Loucy (cell line): ENCODE results near the gene RAMACL.
"Not testable (repeated sequence)": the region's sequence is repeated elsewhere in the genome, so short reads cannot be mapped to it uniquely, and the experiment has no call there.

Source experiments
- H2AFZ ChIP-seq: fragments of 200-600 bp; sonication (generic); 2 replicates; pipeline ENCODE4 v1.6.0; 2016; ENCODE audit warnings: antibody characterized with exemption, mild to moderate bottlenecking, low read length, moderate library complexity
- H3F3A ChIP-seq: fragments of 200-600 bp; 2 replicates; pipeline ENCODE4 v1.6.0; 2016; ENCODE audit warnings: antibody characterized with exemption, low read depth, mild to moderate bottlenecking
- H3K27me3 ChIP-seq: fragments of 200-600 bp; sonication (generic); 2 replicates; pipeline ENCODE4 v1.6.1; 2014; ENCODE audit warnings: low read length, mild to moderate bottlenecking; ENCODE audit not compliant: insufficient read depth, poor library complexity, severe bottlenecking
- H3K36me3 ChIP-seq: fragments of 200-600 bp; sonication (generic); 2 replicates; pipeline ENCODE4 v1.6.1; 2016; ENCODE audit warnings: low read length; ENCODE audit not compliant: insufficient read depth
- H3K4me1 ChIP-seq: fragments of 200-600 bp; sonication (generic); 2 replicates; pipeline ENCODE4 v1.5.1; 2014; ENCODE audit warnings: low read length, mild to moderate bottlenecking; ENCODE audit not compliant: insufficient read depth, poor library complexity, severe bottlenecking
- H3K4me2 ChIP-seq: fragments of 200-600 bp; sonication (generic); 2 replicates; pipeline ENCODE4 v1.6.0; 2014; ENCODE audit warnings: antibody characterized with exemption, low read length, low read depth, mild to moderate bottlenecking; ENCODE audit not compliant: poor library complexity, severe bottlenecking
- H3K4me3 ChIP-seq: fragments of 200-600 bp; sonication (generic); 2 replicates; pipeline ENCODE4 v1.5.1; 2014; ENCODE audit warnings: low read length, mild to moderate bottlenecking, mixed read lengths; ENCODE audit not compliant: poor library complexity, severe bottlenecking
- H3K79me2 ChIP-seq: fragments of 200-600 bp; sonication (generic); 2 replicates; pipeline ENCODE4 v1.6.1; 2014; ENCODE audit warnings: low read length; ENCODE audit not compliant: insufficient read depth
- H3K9ac ChIP-seq: fragments of 200-600 bp; sonication (generic); 2 replicates; pipeline ENCODE4 v1.6.0; 2014; ENCODE audit warnings: mild to moderate bottlenecking, low read depth, low read length, moderate library complexity; ENCODE audit not compliant: poor library complexity, severe bottlenecking
- H3K9me2 ChIP-seq: fragments of 200-600 bp; sonication (generic); replicated peaks from 2 replicates; pipeline ENCODE4 v1.6.1; 2016; ENCODE audit warnings: low read depth, low read length, mixed read lengths
- H3K9me3 ChIP-seq: fragments of 200-600 bp; sonication (generic); 2 replicates; pipeline ENCODE4 v1.6.1; 2014; ENCODE audit warnings: mild to moderate bottlenecking, antibody characterized with exemption, low read length, low read depth; ENCODE audit not compliant: insufficient read depth
- H4K20me1 ChIP-seq: fragments of 200-600 bp; sonication (generic); 2 replicates; pipeline ENCODE4 v1.6.0; 2014; ENCODE audit warnings: antibody characterized with exemption, low read length, mild to moderate bottlenecking; ENCODE audit not compliant: insufficient read depth, poor library complexity, severe bottlenecking
- CTCF ChIP-seq: fragments of 200-600 bp; sonication (generic); conservative IDR thresholded peaks from 2 replicates; pipeline ENCODE4 v1.5.1; 2014; ENCODE audit warnings: mild to moderate bottlenecking, antibody characterized with exemption, low read length
- EZH2phosphoT487 ChIP-seq: fragments of 200-600 bp; IDR thresholded peaks from 2 replicates; pipeline ENCODE4 v1.6.1; 2018; ENCODE audit warnings: antibody characterized with exemption, mild to moderate bottlenecking, moderate library complexity, borderline replicate concordance

Gene RAMACL

GRCh38 chr6:166586424-166587156 lies at the start of gene RAMACL:
TSS of gene RAMACL (minus strand) at chr6:166586678. CDS start at chr6:166586477, 201 bp downstream.
- H3K36me3 ChIP-seq, result no peaks in the 10 kb centered on the region
- no peaks in the 10 kb centered on the region for H3K9me3 ChIP-seq
- peak within 1 kb of the TSS; percentile 52 for H2AFZ ChIP-seq
- TF ChIP-seq EZH2phosphoT487 (no peak), CTCF (no peak)
- no peaks in the 10 kb centered on the region for H3K9me2 ChIP-seq
- H3F3A ChIP-seq, result no peaks in the 10 kb centered on the region
- H3K4me1 ChIP-seq, result peaks cover 48% of the 10 kb centered on the region
- H3K4me2 ChIP-seq, result no peak within 1 kb of the TSS
- no peaks in the 10 kb centered on the region for H3K79me2 ChIP-seq
- H4K20me1 ChIP-seq, result no peaks in the 10 kb centered on the region
- H3K27me3 ChIP-seq, result no peaks in the 10 kb centered on the region
- no peak within 1 kb of the TSS for H3K9ac ChIP-seq
- no peak within 1 kb of the TSS for H3K4me3 ChIP-seq

GRCh38 chr6:166635013-166635970 lies 48.8 kb upstream of the RAMACL start:
- TF ChIP-seq EZH2phosphoT487, result no peak
- no peak for TF ChIP-seq CTCF
- Histone ChIP-seq H3K36me3 (no peaks in the 10 kb centered on the region), H3F3A (no peaks in the 10 kb centered on the region), H4K20me1 (no peaks in the 10 kb centered on the region), H3K9me3 (no peaks in the 10 kb centered on the region), H3K27me3 (no peaks in the 10 kb centered on the region), H3K79me2 (no peaks in the 10 kb centered on the region), H2AFZ (no peak overlapping the region), H3K9me2 (no peaks in the 10 kb centered on the region), H3K4me3 (no peak overlapping the region), H3K9ac (no peak overlapping the region), H3K4me2 (no peak overlapping the region), H3K4me1 (no peaks in the 10 kb centered on the region)

- not testable (repeated sequence) for H4K20me1 ChIP-seq, H3K4me2 ChIP-seq, H3K9me2 ChIP-seq, H3K27me3 ChIP-seq, H2AFZ ChIP-seq, H3K36me3 ChIP-seq, H3F3A ChIP-seq, H3K9ac ChIP-seq, H3K4me1 ChIP-seq, H3K9me3 ChIP-seq, H3K79me2 ChIP-seq, H3K4me3 ChIP-seq
These were observed 48.1 kb upstream of the RAMACL start for GRCh38 chr6:166634581-166634980.
